Measurements from ENCODE around the gene CMIP.

GRCh38 chr16:81457326-81458133 is 12.9 kb downstream of the CMIP start:
- no peak for TF ChIP-seq ZNF274 (IDR thresholded peaks at IDR 0.05; ENCODE audit: low read depth, low read length)
- TF ChIP-seq YY1 (IDR thresholded peaks at IDR 0.05; ENCODE audit: insufficient read depth, insufficient read length) = no peak
- no peak for TF ChIP-seq SUZ12 (IDR thresholded peaks at IDR 0.05; ENCODE audit: extremely low read depth, insufficient read depth, insufficient read length)

Measured in NT2/D1 (cell line).